ENCODE data around the gene STUM.

DNA sequence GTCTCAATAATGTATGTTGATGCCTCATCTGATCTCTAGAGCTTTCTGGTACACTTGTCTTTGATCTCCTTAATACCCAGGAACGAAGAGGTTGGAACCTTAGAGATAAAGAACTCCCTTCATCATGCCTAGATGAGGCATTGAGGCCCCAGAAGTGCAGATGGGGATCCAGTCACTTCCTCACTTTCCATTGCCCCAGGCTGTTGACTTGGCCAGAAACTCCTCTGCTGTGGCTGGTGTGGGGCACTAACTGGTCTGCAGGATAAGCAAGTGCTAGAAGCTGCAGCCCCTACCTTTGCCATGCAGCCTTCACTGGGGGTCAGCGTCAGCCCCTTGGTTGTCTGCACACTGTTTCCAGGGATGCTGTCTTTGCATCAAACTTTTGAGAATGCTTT, 49.9 kb downstream of the STUM start:
- TF ChIP-seq POLR2AphosphoS5 (IDR thresholded peaks at IDR 0.05; ENCODE audit: low read depth, low read length) (no peak), POU2F2 (IDR thresholded peaks at IDR 0.05; ENCODE audit: low read depth, low read length) (no peak)

Data from GM12891 (cell line).